PFSK-1 (cell line): Measurements from ENCODE around the gene JUNB. TPM values are rescaled to one million over a fixed set of nuclear protein-coding genes. Genes with fewer than 3 reads are reported as not detected.

ENCODE experiments used
- FOXP2 ChIP-seq: optimal IDR thresholded peaks from 2 replicates; pipeline ENCODE3; 2011; ENCODE audit warnings: borderline replicate concordance, control low read depth, inconsistent platforms; ENCODE audit not compliant: insufficient read depth; ENCODE audit errors: extremely low read length, extremely low read depth
- POLR2AphosphoS5 ChIP-seq: IDR thresholded peaks from 2 replicates; pipeline ENCODE4 v1.6.1; 2012; ENCODE audit warnings: low read depth, mild to moderate bottlenecking, control low read depth, low read length, moderate library complexity
- SIN3A ChIP-seq: IDR thresholded peaks from 2 replicates; pipeline ENCODE4 v1.6.1; 2012; ENCODE audit warnings: mild to moderate bottlenecking, low read length, moderate library complexity, borderline replicate concordance; ENCODE audit not compliant: insufficient read depth
- TAF1 ChIP-seq: IDR thresholded peaks from 2 replicates; pipeline ENCODE4 v1.6.1; 2012; ENCODE audit warnings: low read length, control low read depth, borderline replicate concordance; ENCODE audit not compliant: insufficient read depth
- polyA plus RNA-seq: library from polyadenylated mRNA; unstranded; fragments of >200 nt; gene quantifications from one replicate; pipeline ENCODE4 v1.2.1, GENCODE V29; 2012; ENCODE audit warnings: low read depth, missing spikeins; ENCODE audit not compliant: insufficient read length
- TF ChIP-seq, protein P1 (sequence below), 2 experiments: IDR thresholded peaks; 2 replicates each; pipeline versions ENCODE4 v1.6.1 to v1.8.0; 2011 to 2012; ENCODE audit warnings: low read depth in 2 of 2, low read length in 2 of 2, control low read depth in 1 of 2, inconsistent platforms in 1 of 2, mild to moderate bottlenecking in 1 of 2, moderate library complexity in 1 of 2; ENCODE audit not compliant: insufficient read depth in 1 of 2

Gene JUNB
- 172 TPM for polyA plus RNA-seq

DNA sequence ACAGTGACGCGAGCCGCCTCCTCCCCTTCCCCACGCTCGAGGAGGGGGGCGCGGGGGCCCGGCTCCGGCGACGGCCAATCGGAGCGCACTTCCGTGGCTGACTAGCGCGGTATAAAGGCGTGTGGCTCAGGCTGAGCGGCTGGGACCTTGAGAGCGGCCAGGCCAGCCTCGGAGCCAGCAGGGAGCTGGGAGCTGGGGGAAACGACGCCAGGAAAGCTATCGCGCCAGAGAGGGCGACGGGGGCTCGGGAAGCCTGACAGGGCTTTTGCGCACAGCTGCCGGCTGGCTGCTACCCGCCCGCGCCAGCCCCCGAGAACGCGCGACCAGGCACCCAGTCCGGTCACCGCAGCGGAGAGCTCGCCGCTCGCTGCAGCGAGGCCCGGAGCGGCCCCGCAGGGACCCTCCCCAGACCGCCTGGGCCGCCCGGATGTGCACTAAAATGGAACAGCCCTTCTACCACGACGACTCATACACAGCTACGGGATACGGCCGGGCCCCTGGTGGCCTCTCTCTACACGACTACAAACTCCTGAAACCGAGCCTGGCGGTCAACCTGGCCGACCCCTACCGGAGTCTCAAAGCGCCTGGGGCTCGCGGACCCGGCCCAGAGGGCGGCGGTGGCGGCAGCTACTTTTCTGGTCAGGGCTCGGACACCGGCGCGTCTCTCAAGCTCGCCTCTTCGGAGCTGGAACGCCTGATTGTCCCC, at the start of gene JUNB:
JUNB (plus strand) TSS at position 142 of the 706 bp plus-strand sequence; CDS start at position 428, 286 bp downstream.
- peak; percentile 100 for TF ChIP-seq POLR2AphosphoS5
- TF ChIP-seq, protein P1, sequence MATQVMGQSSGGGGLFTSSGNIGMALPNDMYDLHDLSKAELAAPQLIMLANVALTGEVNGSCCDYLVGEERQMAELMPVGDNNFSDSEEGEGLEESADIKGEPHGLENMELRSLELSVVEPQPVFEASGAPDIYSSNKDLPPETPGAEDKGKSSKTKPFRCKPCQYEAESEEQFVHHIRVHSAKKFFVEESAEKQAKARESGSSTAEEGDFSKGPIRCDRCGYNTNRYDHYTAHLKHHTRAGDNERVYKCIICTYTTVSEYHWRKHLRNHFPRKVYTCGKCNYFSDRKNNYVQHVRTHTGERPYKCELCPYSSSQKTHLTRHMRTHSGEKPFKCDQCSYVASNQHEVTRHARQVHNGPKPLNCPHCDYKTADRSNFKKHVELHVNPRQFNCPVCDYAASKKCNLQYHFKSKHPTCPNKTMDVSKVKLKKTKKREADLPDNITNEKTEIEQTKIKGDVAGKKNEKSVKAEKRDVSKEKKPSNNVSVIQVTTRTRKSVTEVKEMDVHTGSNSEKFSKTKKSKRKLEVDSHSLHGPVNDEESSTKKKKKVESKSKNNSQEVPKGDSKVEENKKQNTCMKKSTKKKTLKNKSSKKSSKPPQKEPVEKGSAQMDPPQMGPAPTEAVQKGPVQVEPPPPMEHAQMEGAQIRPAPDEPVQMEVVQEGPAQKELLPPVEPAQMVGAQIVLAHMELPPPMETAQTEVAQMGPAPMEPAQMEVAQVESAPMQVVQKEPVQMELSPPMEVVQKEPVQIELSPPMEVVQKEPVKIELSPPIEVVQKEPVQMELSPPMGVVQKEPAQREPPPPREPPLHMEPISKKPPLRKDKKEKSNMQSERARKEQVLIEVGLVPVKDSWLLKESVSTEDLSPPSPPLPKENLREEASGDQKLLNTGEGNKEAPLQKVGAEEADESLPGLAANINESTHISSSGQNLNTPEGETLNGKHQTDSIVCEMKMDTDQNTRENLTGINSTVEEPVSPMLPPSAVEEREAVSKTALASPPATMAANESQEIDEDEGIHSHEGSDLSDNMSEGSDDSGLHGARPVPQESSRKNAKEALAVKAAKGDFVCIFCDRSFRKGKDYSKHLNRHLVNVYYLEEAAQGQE (IDR thresholded peaks at IDR 0.05; ENCODE audit: insufficient read depth in 1 of 2, low read depth in 2 of 2, low read length in 2 of 2) = peak; percentile 63 to 70; a peak in 2 of 4 replicates
- peak; percentile 98 for TF ChIP-seq SIN3A
- TF ChIP-seq FOXP2 = no peak
- TF ChIP-seq TAF1 = peak; percentile 98

DNA sequence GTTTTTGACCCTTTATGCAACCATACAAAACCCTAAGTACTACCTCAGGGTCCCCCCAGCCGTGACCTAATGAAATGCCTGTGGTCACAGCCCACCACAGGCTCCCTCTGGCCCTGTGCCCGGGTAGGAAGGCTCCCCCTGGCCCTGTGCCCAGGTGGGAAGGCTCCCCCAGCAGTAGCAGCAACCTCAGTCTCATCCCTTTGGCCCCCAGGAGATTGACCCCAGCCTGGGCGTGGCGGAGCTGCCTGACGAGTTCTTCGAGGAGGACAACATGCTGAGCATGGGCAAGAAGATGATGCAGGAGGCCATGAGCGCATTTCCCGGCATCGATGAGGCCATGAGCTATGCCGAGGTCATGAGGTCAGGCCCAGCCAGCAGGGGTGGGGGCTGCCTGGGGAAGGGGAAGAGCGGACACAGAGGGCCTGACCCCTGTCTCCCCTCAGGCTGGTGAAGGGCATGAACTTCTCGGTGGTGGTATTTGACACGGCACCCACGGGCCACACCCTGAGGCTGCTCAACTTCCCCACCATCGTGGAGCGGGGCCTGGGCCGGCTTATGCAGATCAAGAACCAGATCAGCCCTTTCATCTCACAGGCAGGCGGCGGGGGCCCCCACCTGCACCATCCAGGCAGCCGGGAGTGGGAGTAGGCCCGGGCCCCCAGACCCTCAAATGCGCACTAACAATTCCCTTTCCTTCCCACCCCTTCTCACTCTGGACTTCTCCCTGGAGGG, 46.0 kb upstream of the JUNB start:
- TF ChIP-seq POLR2AphosphoS5 (no peak), SIN3A (no peak), FOXP2 (no peak), TAF1 (no peak)
- TF ChIP-seq, protein P1 (IDR thresholded peaks at IDR 0.05; ENCODE audit: insufficient read depth in 1 of 2, low read depth in 2 of 2, low read length in 2 of 2) = no peak

DNA sequence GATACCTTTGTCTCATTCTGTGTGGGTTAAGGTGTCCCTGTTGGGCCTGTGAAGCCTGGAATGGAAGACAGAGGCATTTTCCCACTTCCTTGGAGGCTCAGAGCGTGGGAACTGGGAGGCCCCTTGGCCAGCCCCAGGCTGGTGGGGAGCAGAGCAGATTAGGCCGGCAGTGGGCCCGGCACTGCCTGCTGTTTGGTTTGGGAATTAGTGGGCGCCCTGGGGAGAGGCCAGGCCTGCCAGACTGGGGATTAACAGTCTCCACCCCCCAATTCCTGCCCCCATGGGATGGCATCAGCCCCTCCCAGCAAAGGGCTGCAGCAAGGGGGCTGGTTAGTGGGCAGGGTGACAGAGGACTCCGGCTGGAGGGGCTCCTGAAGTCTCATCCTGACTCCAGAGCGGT, 42.8 kb upstream of the JUNB start:
- TF ChIP-seq TAF1 (no peak), POLR2AphosphoS5 (no peak; the same call in 1 of the 2 replicates), FOXP2 (no peak), SIN3A (no peak)
- TF ChIP-seq, protein P1 (IDR thresholded peaks at IDR 0.05; ENCODE audit: insufficient read depth in 1 of 2, low read depth in 2 of 2, low read length in 2 of 2) = no peak

DNA sequence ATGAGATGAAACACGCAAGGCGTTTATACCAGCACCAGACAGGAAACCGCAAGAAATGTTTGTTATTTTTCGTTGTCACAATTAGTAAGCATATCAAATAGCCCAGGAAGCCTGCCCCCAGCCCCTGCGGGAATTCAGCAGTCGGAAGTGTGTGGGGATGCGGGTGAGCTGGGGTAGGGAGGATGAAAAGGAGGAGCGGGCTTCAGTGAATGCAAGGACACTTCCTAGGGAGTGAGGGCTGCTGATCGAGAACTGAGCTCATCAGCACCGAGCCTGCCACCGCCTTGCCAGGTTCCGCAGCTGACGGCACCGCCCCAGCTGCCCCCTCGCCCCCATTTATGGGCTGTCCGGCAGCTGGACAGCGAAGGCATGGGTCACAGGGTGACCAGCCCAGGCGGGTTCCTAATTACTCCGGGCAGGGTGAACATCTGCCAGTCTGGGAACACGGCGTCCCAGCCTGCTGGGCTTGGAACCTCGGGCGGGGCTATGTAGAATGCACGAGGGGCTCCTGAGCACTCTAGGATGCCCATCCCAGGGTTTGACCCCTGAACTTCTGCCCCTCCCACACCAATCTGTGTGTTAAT, 41.3 kb upstream of the JUNB start:
- TF ChIP-seq SIN3A = no peak
- no peak for TF ChIP-seq TAF1
- peak; percentile 42 for TF ChIP-seq FOXP2
- TF ChIP-seq, protein P1 (IDR thresholded peaks at IDR 0.05; ENCODE audit: insufficient read depth in 1 of 2, low read depth in 2 of 2, low read length in 2 of 2) = 0 out of 4 replicates have a peak, but pooled peaks of 1 of the 2 experiments have one; percentile 23
- no peak for TF ChIP-seq POLR2AphosphoS5
